CD4-positive, alpha-beta T cell treated with Interleukin-1 beta for 1 hour (primary cell): ENCODE data around the gene RFX7.
"Not testable (repeated sequence)": the region's sequence is repeated elsewhere in the genome, so short reads cannot be mapped to it uniquely, and the experiment has no call there.

Source experiments
- DNase-seq, 2 donors: peaks; one replicate each; pipeline ENCODE4 v3.0.0-alpha.2; 2020 to 2022

The RFX7 gene

GRCh38 chr15:56205061-56205876 is 38.4 kb downstream of the RFX7 start:
- DNase-seq, result no peak

GRCh38 chr15:56203312-56203922 is 40.3 kb downstream of the RFX7 start:
- not testable (repeated sequence) for DNase-seq

GRCh38 chr15:56202701-56203100 is 41.0 kb downstream of the RFX7 start:
- DNase-seq, result no peak

GRCh38 chr15:56199038-56199437 is 44.6 kb downstream of the RFX7 start:
- DNase-seq, result no peak

- no peak for DNase-seq
Measured at GRCh38 chr15:56194035-56194434, 49.6 kb downstream of the RFX7 start.

GRCh38 chr15:56192659-56193442 is 50.8 kb downstream of the RFX7 start:
- no peak for DNase-seq

GRCh38 chr15:56187665-56188064 is 56.0 kb downstream of the RFX7 start:
- no peak for DNase-seq

GRCh38 chr15:56185980-56186379 is 57.7 kb downstream of the RFX7 start:
- no peak for DNase-seq

- DNase-seq, result no peak
Measured at GRCh38 chr15:56184516-56184915, 59.2 kb downstream of the RFX7 start.

GRCh38 chr15:56180851-56181250 is 62.8 kb downstream of the RFX7 start:
- no peak for DNase-seq

GRCh38 chr15:56176996-56177395 is 66.7 kb downstream of the RFX7 start:
- DNase-seq, result no peak

GRCh38 chr15:56175788-56176187 is 67.9 kb downstream of the RFX7 start:
- no peak for DNase-seq

GRCh38 chr15:56174649-56175048 is 69.0 kb downstream of the RFX7 start:
- DNase-seq, result peak in 1 of 2 donors; percentile 5

- no peak for DNase-seq
Measured at GRCh38 chr15:56168394-56168793, 75.3 kb downstream of the RFX7 start.

GRCh38 chr15:56165234-56165633 is 78.4 kb downstream of the RFX7 start:
- DNase-seq, result no peak

GRCh38 chr15:56160966-56161365 is 82.7 kb downstream of the RFX7 start:
- no peak for DNase-seq

- no peak for DNase-seq
Measured at GRCh38 chr15:56156877-56157276, 86.8 kb downstream of the RFX7 start.

- DNase-seq, result not testable (repeated sequence)
Measured at GRCh38 chr15:56155278-56155677, 88.4 kb downstream of the RFX7 start.

- not testable (repeated sequence) for DNase-seq
Measured at GRCh38 chr15:56154768-56155167, 88.9 kb downstream of the RFX7 start.

GRCh38 chr15:56150204-56150603 is 93.5 kb downstream of the RFX7 start:
- DNase-seq, result no peak

- no peak for DNase-seq
Measured at GRCh38 chr15:56148064-56148463, 95.6 kb downstream of the RFX7 start.

GRCh38 chr15:56146756-56147155 is 96.9 kb downstream of the RFX7 start:
- DNase-seq, result no peak

- no peak for DNase-seq
Measured at GRCh38 chr15:56128081-56128480, 115.6 kb downstream of the RFX7 start.

GRCh38 chr15:56126409-56126808 is 117.3 kb downstream of the RFX7 start:
- no peak for DNase-seq
